ENCODE data around the gene COL13A1.

DNA sequence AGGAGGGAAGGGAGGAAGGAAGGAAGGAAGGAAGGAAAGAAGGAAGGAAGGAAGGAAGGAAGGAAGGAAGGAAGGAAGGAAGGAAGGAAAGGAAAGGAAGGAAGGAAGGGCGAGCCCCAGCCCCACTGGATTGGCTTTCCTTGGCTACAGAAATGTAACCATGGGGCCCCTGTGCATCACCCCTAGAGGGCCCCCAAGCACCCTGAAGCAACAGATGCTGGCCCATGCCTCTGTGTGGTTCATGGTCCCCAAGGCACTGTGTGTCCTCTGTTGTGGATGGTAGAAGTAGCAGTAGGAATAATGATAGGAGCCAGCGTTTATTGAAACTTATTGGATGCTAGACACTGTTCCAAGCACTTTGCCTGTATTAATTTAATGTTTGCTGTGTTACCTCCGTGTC, 134.4 kb downstream of the COL13A1 start:
- TF ChIP-seq, protein P1, sequence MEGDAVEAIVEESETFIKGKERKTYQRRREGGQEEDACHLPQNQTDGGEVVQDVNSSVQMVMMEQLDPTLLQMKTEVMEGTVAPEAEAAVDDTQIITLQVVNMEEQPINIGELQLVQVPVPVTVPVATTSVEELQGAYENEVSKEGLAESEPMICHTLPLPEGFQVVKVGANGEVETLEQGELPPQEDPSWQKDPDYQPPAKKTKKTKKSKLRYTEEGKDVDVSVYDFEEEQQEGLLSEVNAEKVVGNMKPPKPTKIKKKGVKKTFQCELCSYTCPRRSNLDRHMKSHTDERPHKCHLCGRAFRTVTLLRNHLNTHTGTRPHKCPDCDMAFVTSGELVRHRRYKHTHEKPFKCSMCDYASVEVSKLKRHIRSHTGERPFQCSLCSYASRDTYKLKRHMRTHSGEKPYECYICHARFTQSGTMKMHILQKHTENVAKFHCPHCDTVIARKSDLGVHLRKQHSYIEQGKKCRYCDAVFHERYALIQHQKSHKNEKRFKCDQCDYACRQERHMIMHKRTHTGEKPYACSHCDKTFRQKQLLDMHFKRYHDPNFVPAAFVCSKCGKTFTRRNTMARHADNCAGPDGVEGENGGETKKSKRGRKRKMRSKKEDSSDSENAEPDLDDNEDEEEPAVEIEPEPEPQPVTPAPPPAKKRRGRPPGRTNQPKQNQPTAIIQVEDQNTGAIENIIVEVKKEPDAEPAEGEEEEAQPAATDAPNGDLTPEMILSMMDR (IDR thresholded peaks at IDR 0.05), result no peak
- TF ChIP-seq POLR2A (IDR thresholded peaks at IDR 0.05), result no peak
- TF ChIP-seq POLR2AphosphoS5 (IDR thresholded peaks at IDR 0.05), result no peak

Measured in upper lobe of left lung (tissue), 4 donors.